KMS-11 (cell line): Measurements from ENCODE around the gene HSPA12B.

Source experiments
- H2AFZ ChIP-seq: fragments of 200-600 bp; sonication (generic); 2 replicates; pipeline ENCODE4 v1.6.1; 2016; ENCODE audit warnings: antibody characterized with exemption, mixed run types, low read depth
- H3K27ac ChIP-seq: fragments of 200-600 bp; sonication (generic); 2 replicates; pipeline ENCODE4 v1.6.1; 2016; ENCODE audit warnings: mild to moderate bottlenecking, mixed run types
- H3K27me3 ChIP-seq: fragments of 200-600 bp; sonication (generic); 2 replicates; pipeline ENCODE4 v1.6.1; 2017; ENCODE audit warnings: mild to moderate bottlenecking, low read depth, mixed run types, moderate library complexity; ENCODE audit not compliant: insufficient read depth
- H3K36me3 ChIP-seq: fragments of 200-600 bp; sonication (generic); 2 replicates; pipeline ENCODE4 v1.6.1; 2017; ENCODE audit warnings: mild to moderate bottlenecking, mixed run types; ENCODE audit not compliant: insufficient read depth
- H3K4me1 ChIP-seq: fragments of 200-600 bp; sonication (generic); 2 replicates; pipeline ENCODE4 v1.6.1; 2016; ENCODE audit warnings: mild to moderate bottlenecking, low read depth, mixed run types; ENCODE audit not compliant: poor library complexity, severe bottlenecking
- H3K4me2 ChIP-seq: fragments of 200-600 bp; sonication (generic); 2 replicates; pipeline ENCODE4 v1.7.0; 2016; ENCODE audit warnings: mild to moderate bottlenecking, mixed run types
- H3K4me3 ChIP-seq: fragments of 200-600 bp; sonication (generic); IDR thresholded peaks from 2 replicates; pipeline ENCODE4 v1.6.1; 2017; ENCODE audit warnings: low read depth, low read length, mixed read lengths; ENCODE audit not compliant: insufficient read depth
- H3K79me2 ChIP-seq: fragments of 200-600 bp; sonication (generic); 2 replicates; pipeline ENCODE4 v1.6.1; 2016; ENCODE audit warnings: low read depth, mixed run types; ENCODE audit not compliant: insufficient read depth
- H3K9ac ChIP-seq: fragments of 200-600 bp; sonication (generic); 2 replicates; pipeline ENCODE4 v1.6.1; 2016; ENCODE audit warnings: mild to moderate bottlenecking, mixed run types
- H4K20me1 ChIP-seq: fragments of 200-600 bp; sonication (generic); 2 replicates; pipeline ENCODE4 v1.6.1; 2016; ENCODE audit warnings: mild to moderate bottlenecking, mixed run types; ENCODE audit not compliant: insufficient read depth
- CTCF ChIP-seq: fragments of 200-600 bp; sonication (generic); conservative IDR thresholded peaks from 2 replicates; pipeline ENCODE4 v1.6.1; 2017; ENCODE audit warnings: low read depth, mild to moderate bottlenecking, antibody characterized with exemption, low read length, moderate library complexity, mixed read lengths

HSPA12B gene

GRCh38 chr20:3744806-3745685 is 12.6 kb downstream of the HSPA12B start:
- no peaks in the 10 kb centered on the region for H3K4me1 ChIP-seq

GRCh38 chr20:3745686-3746173 is 13.2 kb downstream of the HSPA12B start:
- H3K4me2 ChIP-seq: no peak overlapping the region
- H3K4me3 ChIP-seq: no peak overlapping the region
- H3K9ac ChIP-seq: no peak overlapping the region
- H3K4me1 ChIP-seq: no peaks in the 10 kb centered on the region
- H3K79me2 ChIP-seq: no peaks in the 10 kb centered on the region
- no peaks in the 10 kb centered on the region for H3K36me3 ChIP-seq
- no peak for TF ChIP-seq CTCF
- H3K27ac ChIP-seq: no peak overlapping the region
- H3K27me3 ChIP-seq: no peaks in the 10 kb centered on the region
- H2AFZ ChIP-seq: no peak overlapping the region
- no peaks in the 10 kb centered on the region for H4K20me1 ChIP-seq

More at GRCh38 chr20:3744806-3745685, 12.6 kb downstream of the HSPA12B start:
- no peaks in the 10 kb centered on the region for H3K36me3 ChIP-seq
- no peak overlapping the region for H3K4me2 ChIP-seq
- no peak overlapping the region for H3K9ac ChIP-seq
- no peak overlapping the region; the same call in 1 of the 2 replicates for H2AFZ ChIP-seq
- no peak for TF ChIP-seq CTCF
- no peaks in the 10 kb centered on the region for H3K27me3 ChIP-seq
- H3K4me3 ChIP-seq: no peak overlapping the region
- no peaks in the 10 kb centered on the region for H3K79me2 ChIP-seq
- H3K27ac ChIP-seq: no peak overlapping the region
- no peaks in the 10 kb centered on the region for H4K20me1 ChIP-seq

- H2AFZ ChIP-seq: no peak overlapping the region
- no peaks in the 10 kb centered on the region for H3K79me2 ChIP-seq
- no peak for TF ChIP-seq CTCF
- H3K9ac ChIP-seq: no peak overlapping the region
- no peaks in the 10 kb centered on the region for H3K36me3 ChIP-seq
- no peaks in the 10 kb centered on the region for H4K20me1 ChIP-seq
- H3K4me2 ChIP-seq: no peak overlapping the region
- H3K4me3 ChIP-seq: no peak overlapping the region
- H3K4me1 ChIP-seq: no peaks in the 10 kb centered on the region
- H3K27me3 ChIP-seq: no peaks in the 10 kb centered on the region
- no peak overlapping the region for H3K27ac ChIP-seq
Observed at GRCh38 chr20:3747471-3747870, 15.0 kb downstream of the HSPA12B start.

- Histone ChIP-seq H4K20me1 (no peaks in the 10 kb centered on the region), H3K27me3 (no peaks in the 10 kb centered on the region), H3K79me2 (no peaks in the 10 kb centered on the region), H3K4me2 (no peak overlapping the region), H3K36me3 (no peaks in the 10 kb centered on the region), H3K9ac (no peak overlapping the region), H2AFZ (no peak overlapping the region), H3K4me3 (no peak overlapping the region), H3K4me1 (no peaks in the 10 kb centered on the region), H3K27ac (no peak overlapping the region)
- TF ChIP-seq CTCF: no peak
Observed at GRCh38 chr20:3748073-3748472, 15.6 kb downstream of the HSPA12B start.
